ENCODE data around the gene ST3GAL5.

Gene ST3GAL5

DNA sequence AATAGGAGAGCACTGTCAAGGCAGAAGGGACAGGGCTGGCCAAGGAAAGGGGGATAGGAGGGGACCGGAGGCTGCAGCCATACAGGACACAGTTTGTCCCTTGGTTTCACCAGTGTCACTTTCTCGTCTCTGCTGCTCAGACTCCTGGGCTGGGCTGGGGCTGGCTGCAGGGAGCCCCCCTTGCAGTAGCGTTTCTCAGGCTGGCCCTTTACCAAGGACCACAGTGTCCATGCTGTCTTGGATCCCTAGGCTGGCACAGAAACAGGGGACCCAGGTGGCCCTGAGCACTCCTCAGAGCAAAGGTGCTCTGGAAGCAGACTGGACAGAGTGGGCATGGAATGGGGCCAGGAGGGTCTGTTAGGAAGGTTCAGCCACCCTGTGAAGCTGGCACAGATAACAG, 100.2 kb downstream of the ST3GAL5 start:
- no peak overlapping the region for H3K4me3 ChIP-seq (replicated peaks in 1 of 2; ENCODE audit: low read depth in 2 of 2, low read length in 2 of 2)
- TF ChIP-seq CTCF (IDR thresholded peaks at IDR 0.05; ENCODE audit: low read depth, low read length), result no peak
- no peak for DNase-seq (ENCODE audit: low read depth in 2 of 2)

DNA sequence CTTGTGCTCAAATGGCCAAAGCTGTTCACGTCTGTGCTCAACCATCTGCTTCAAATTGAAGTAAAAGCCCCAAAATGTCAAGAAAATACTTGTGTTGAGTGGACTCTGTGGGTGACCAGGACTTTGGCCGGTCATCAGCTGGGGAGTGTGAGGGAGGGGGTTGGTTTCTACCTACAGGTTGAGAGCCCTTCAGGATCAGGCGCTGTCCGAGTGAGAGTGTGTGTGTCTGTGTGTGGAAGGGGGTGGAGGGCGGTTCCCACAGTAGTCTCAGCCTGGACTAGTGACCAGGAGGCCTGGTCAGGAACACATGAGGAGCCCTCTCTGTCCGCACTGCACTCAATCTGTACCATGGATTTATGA, 100.8 kb downstream of the ST3GAL5 start:
- no peak for DNase-seq (ENCODE audit: low read depth in 2 of 2)
- TF ChIP-seq CTCF (IDR thresholded peaks at IDR 0.05; ENCODE audit: low read depth, low read length), result no peak
- no peak overlapping the region for H3K4me3 ChIP-seq (replicated peaks in 1 of 2; ENCODE audit: low read depth in 2 of 2, low read length in 2 of 2)

DNA sequence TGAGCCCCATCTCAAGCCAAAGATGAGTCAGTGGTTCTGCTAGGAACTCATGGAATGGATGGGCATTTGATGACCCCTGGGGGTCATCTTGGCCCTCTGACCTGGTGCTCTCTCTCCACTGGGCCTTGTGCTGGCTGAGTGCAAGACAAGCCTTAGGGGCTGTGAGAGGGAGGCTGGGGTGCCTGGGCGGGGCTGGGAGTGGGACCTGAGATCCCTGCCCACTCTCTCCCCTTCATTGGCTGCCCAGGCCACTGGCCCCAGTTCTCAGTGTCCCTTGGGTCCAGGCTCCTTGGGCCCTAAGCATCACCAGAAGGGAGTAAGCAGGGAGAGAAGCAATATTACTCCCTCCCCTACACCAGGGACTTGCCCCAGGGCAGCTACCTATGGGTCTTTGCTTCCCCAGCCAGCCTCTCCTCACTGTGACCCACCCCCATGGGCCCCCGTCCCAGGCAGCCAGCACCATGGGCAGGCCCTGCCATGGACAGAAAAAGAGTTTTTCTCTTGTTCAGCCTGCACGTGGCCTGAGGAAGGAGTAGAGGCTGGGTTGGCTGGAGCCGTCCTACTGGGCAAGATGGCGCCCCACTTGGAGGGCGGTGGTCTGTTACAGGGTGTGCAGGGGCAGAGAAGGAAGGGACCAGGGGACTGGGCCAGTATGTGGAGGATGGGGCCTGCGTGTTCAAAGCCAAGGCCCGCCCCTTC, 101.4 kb downstream of the ST3GAL5 start:
- DNase-seq (ENCODE audit: low read depth in 2 of 2), result no peak
- H3K4me3 ChIP-seq (replicated peaks in 1 of 2; ENCODE audit: low read depth in 2 of 2, low read length in 2 of 2), result no peak overlapping the region
- TF ChIP-seq CTCF (IDR thresholded peaks at IDR 0.05; ENCODE audit: low read depth, low read length), result no peak

All from cardiac fibroblast (primary cell).